ENCODE data around the gene GRIN2A.

Gene GRIN2A

DNA sequence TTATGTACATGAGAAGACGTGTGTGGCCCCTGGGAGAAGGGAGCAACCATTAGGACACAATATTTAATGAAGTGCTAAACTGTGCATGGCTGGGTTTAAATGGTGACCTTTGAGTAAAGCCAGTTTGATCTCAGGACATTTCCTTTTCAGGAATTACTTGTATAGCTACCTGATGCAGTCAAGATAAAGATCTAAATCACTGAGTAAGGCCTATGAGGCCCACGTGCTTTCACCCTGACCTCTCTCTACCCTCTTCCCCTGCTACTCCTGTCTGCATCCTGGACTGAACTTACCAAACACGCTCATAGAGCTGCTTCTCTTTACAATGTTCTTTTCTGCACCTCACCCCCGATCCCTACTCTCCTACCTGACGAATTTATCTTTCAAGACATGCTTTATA is 98.9 kb downstream of the GRIN2A start:
- no peak for DNase-seq

DNA sequence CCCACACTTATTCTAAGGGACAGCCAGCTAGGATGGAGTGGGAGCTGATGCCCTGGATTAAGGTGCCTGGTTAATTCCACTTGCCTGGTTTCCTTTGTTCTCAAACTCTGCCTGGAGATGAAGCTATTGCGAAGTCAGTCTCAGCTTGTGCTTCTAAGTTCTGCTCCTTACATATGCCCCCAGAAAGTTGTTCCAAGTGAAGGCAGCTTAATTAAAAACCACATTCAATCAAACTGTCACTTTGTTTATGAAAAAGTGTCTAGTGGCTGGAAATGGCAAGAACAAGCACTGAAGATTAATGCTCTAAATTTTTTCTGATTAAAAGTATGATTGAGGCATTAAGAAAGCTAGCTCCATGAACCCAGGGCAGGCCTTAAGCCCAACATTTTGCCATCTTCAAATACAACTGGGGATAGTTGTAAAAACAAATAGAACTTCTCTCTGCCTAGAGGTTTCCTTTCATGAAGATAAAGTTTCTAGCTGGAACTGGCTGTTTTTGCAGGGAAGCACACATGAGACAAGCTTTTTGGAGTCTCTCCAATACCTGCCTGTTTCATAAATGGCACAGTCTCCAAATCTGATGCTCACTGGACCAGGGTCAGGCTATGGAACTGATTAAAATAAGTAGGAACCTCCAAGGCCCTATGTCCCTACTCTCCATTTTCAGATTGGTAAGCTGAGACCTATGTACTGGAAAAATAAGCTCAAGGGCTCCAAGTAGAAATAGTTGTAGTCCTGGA is 100.9 kb downstream of the GRIN2A start:
- DNase-seq, result no peak

DNA sequence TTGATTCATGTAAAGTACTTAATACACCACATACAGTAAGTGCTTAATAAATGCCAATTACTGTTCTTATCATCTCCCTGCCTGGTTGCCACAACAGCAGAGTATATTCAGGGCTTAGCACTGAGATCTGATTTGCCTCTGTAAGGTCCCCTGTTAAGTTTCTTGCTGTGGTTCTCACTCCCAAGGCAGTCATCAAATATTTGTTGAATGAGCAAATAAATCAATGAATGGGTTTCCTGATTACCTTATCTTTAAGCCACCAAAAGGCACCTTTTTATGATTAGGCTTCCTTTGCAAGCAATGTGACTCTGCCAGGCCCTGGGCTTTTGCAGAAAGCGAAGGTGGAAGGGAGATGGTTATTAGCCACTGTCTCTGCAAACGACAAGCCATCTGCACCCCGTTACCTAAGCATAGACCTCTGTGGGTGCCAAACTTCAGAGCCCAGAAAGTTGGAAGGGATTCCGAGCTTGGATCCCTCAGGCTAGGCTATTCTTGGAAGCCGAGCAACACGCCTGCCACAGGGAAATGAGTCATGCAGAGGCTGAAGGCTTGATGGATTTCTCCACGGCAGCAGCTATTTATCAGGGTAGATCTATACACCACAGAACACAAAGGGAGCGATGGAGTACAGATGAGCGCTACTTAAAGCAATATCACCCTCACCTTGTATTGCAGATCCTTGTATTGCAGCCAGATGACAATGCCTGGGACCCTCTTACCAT is 102.0 kb downstream of the GRIN2A start:
- no peak for DNase-seq

DNA sequence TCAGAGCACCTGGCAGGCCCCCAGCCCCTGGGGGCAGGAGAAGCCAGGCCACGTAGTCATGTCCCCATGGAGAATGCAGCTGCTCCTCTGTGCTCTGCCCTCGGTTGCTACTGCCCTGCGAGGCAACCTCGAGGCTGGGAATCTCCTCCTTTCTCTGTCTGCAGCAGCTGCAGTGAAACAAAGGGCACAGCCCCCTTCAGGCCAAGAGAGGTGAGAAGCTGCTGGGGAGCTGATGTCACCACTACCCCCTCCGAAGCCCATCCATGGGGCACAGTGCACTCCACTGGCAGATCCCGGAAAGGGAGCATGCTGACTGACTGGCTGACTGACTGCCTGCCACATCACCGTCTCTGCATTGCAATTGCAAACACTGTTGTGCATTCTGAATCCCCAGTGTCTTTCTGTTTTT is 103.7 kb downstream of the GRIN2A start:
- DNase-seq, result no peak

DNA sequence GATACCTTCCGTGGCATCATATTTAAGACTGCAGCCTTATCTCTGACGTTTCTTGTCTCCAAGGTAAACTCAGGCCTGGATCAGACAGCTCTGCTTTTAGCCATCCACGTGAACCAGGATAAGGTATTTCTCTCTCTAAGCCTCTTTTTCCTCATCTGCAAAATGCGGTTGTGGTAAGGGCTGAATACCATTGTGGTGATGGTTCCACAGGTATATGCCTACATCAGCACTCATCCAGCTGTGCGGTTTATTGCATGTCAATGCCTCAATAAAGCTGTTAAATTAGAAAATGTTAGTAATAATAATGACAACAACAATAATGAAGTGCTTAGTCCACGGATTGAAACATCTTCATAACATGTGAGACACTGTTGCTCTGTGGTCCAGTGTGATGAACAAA is 104.4 kb downstream of the GRIN2A start:
- DNase-seq, result no peak

DNA sequence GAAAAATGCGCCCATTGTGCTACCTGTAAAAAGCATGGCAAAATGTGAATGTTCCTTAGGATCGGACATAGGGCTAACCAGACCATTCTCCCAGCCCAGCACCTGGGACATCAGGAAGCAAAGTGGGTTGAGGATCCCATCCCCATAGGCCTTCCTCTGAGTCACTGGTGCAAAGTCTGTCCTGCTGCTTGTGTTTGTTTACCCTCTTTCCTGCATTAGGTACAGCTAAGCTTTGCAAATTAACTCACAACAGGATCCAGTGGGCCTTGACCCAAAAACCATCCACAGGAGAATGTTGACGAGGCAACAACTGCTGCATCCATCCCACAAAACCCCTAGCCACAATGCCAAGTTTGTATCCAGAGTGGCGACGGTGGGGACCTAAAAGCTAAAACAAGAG is 106.2 kb downstream of the GRIN2A start:
- no peak for DNase-seq

DNA sequence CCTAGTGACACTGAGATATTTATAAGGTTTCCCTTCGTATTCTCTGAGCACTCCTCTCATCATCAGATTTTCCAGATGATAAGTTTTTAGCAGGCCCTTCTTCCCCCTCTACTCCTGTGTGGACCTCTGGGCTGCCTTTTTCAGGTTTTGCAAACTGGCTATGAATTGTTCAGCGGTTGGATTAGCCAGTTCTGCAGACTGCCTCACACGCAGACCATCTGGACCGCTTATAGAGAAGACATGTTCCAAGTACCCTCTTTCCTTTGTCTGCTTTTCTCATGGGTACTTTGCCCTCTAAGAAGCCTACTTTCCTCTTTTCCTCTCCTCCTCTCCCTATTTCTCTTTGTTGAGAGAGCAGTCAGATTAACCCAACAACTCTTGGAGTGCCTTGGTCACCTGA is 111.6 kb downstream of the GRIN2A start:
- DNase-seq, result no peak

DNA sequence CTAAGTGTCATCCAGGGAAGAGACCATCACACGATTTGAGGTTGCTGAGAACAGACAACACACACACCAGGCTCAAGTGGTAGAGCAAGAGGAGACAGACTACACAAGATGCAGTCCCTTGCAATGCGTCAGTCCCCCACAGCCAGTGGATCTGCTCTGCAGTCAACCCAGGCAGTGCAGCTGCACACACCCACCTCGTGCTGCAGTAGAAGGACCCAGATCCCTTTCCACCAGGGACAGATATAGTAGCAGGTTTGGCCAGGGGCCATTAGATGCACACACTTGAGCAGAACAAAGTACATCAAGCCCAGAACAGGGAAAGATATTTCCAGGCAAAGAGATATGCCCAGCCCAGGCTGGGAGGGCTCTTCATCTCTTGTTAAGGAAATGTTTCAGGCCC is 112.9 kb downstream of the GRIN2A start:
- no peak for DNase-seq

DNA sequence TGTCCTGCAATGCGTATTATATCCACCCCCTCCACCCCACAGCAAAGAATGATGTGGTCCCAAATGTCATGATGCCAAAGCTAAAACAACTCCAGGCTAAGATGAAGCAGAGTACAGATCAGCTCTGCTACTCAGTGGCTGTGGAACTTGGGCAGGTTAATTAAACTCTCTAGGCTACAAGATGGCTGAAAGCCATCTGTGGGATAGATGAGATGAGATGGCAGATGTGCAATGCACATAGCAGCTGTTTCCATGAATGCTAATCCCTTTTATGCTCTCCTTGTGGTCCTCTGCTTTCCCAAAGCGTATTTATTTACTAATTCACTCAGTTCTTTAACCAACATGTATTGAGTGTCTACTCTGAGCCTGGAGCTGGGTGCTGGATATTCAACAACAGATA is 114.4 kb downstream of the GRIN2A start:
- DNase-seq, result no peak

DNA sequence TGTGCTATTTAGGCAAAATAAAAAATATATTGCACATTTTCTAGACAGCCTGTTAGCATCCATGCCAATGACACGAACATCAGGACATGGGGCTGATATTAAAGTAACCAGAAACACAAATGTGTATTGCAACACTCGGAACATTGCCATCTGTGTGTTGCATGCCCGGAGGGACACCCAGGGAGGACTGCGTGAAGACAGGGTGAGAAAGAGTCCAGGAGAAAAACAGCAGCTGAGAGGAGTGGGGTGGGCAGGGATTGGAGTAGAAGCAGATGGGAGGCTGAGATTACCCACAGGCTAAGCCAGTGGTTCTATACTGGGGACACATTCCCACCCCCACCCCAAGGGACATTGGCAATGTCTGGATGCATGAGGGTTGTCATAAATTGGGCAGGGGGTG is 114.8 kb downstream of the GRIN2A start:
- DNase-seq, result no peak

DNA sequence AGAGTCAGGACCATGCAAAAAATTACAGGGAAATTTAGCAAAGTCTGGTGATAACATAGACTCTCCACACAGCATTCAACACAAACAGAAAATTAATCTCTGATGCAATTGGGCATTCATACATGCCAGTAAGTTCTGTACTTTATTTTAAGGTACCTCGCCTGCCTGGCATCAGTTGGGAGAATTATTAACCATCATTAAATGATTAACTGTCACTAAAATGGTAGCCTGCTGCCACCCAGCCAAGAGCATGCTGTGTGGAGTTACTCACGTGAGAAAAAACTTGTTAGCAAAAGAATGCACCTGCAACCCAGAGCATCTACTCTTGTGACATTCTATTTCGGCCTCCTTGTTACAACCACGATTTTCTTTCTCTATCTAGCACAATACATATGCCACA is 117.2 kb downstream of the GRIN2A start:
- no peak for DNase-seq

DNA sequence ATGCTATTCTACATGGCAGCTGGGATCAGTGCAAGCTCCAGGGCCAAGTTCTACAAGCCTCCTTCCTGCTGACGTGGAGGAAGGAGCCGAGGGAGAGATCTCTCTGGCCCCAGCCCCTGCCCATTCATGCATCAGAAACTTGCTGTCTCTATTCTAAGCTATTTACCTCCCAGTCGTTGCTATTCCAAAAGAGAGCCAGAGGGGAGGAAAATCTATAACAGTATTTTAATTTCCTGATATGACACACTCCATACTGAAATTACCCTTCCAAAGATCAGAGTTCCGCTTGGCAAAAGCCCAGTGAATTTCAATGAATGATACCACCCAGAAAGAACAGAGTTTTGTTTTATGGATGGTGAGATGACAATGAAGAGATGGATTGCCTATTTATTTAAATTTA is 133.4 kb downstream of the GRIN2A start:
- no peak for DNase-seq

DNA sequence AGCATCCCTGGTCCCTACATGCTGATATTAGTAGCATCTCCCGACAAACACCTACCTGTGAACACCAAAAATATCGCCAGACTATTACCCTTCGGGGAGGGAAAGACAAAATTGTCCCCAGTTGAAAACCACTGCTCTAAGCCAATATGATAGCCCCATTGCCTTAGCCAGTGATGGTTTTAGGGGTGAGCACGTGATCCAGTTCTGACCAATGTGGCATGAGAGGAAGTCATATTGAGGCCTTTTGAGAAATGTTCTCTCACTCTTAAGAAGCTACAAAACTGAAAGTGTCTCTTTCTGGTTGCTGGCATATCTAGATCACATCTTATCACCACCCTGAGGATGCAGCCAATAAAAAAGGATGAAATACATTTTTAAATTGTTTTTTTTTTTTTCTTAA is 136.3 kb downstream of the GRIN2A start:
- DNase-seq, result no peak

DNA sequence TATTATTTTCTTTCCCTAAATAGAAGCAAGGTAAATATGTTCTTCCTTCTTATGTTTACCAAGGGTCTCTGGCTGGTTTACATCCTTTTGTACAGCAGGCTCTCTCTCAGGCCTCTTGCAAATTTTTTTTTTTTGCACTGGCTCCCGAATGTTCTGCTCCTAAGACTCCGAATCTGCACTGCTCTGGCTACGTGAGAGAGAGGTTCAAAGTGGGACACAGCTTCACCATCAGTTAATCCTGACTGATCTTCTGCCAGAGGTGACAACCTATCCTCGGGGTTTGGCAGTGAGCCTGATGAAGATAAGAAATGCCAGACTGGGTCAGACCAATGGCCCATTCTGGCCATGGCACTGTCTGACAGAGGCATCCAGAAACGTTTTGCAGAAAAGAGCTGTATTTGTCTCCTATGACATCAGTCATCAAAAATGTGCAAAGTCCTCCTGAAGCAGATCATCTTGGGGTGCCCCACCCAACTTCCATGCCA is 136.9 kb downstream of the GRIN2A start:
- DNase-seq, result no peak

DNA sequence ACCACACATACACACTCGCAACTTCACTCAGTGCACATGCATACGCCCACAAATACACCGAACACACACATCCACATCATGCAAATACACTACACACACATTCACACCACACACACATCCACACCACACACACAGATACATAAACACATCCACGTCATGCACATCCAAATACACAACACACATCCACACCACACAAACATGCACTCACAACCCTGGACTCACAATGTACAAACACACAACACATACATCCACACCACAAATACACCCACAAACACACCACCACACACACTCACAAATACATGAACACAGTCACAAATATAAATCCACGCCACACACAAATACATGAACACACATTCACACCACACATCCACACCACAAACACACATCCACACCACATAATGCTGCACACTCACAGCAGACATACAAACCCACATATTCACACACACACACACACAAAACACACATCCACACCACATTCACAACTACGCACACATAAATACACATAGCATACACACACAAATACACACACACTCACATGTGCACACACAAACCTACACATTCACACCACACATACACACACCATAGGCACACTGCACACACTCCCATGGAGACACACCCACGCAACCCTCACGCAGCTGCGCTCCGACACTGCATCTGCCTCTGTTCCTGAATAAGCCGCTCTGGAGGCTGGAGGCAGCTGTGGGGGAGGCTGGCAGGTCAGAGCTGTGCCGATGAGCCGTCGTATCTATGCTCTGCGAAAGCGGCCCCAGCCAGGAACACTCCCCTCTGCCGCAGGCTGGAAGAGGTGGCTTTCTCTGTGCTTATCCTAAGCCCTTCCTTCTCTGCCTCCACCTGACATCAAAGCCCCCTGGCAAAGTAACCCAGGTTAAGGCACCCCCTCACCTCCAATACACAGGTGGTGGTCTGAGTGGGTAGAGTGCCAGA is 141.8 kb downstream of the GRIN2A start:
- DNase-seq, result no peak

DNA sequence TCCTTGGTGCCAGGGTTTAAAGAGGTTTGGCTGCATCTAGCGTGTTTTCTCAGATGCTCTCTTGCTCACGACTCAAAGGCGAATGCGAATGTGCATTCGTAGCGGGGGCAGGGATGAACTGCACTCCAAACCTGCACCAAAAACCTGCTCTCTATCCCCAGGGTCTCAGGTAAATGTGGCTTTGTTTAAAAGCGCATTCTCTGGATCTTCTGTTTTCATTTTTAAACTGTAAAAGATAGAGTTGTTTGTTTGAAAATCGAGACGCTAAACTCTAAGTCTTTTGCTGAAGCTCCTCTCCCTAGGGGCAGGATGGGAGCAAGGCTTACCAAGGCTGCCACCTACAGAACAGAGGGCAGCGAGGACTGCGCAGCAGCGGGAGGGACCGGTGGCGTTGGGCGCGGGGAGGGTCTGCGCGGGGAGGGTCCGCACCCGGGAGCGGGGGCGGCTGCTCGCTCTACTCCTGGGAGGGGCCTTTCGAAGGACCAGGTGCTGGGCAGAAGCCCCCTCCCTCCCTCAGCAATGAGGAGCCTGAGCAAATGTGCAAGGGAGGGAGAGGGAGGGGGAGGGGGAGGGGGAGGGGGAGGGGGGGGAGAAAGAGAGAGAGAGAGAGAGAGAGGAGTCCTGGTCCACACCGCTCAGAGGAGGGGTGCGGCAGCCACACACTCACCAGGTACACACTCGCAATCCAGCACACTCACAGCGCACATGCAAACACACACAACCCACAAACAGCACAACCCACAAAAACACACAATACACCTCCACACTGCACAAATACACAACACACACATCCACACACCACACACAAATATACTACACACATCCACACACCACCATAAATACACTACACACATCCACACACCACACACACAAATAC is 142.8 kb downstream of the GRIN2A start:
- DNase-seq, result no peak

DNA sequence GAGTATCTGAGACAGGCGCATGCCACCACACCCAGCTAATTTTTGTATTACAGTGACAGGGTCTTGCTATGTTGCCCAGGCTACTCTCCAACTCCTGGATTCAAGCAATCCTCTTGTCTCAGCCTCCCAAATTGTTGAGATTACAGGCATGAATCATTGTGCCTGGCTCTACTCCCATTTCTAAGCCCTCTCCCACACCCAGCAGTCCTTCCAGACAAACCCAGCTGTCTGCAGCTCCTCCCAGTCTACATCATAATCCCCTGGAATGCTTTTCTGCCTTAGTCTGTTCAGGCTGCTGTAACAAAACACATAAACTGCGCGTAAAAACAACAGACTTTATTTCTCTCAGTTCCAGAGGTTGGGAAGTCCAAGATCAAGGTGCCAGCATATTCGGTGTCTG is 144.5 kb downstream of the GRIN2A start:
- DNase-seq, result no peak

DNA sequence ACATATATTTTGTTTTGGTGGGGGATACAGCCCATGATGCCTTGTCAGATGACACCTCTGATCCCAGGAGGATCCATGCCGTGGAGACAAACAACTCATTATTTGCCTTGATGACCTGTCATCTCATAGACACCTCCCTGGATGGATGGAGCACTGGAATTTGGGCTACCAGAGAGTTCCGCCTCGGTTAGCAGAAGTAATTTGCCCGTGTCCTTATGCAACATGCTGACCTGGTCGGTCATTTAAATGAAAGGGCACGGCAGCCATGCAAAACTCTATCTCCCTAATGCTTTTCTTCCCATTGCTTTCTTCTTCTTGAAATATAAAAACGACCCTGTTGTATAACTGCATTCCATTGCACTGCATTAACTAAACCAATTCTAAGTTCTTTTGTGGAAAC is 145.3 kb downstream of the GRIN2A start:
- no peak for DNase-seq

DNA sequence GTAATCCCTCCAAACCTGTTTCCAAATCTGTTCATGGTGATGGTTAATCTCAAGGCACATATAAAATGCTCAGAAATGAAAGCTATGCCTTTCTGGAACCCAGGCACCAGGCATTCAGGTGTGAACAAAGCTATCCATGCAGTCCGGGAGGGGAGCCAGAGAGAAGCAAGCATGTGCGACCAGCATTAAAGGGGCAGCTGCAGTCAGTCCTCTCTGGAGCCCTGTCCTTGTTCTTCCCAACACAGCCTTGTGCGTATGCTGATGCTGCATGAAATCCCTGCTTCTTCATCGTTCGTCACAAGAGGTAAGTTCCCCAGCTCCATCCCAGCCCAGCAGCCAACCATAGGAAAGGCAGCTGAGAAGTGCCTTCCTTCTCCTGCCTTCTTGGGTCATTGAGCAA is 148.7 kb downstream of the GRIN2A start:
- no peak for DNase-seq

DNA sequence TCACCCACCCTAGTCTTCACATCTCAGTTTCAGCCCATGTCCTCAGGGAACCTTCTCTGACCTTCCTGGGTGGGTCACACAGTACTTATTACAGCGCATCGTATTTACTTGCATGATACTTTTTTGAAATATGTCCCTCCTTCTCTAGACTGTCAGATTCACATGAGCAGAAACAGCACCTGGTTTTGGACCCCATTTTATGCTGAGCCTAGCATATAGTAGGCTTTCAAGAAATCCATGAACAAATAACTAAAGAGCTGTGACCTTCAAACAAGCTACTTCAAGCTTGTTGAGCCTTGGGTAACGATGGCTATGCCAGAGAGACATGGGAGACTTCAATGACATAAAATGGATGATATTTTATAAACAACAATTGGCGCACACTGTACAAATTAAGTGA is 150.3 kb downstream of the GRIN2A start:
- no peak for DNase-seq

DNA sequence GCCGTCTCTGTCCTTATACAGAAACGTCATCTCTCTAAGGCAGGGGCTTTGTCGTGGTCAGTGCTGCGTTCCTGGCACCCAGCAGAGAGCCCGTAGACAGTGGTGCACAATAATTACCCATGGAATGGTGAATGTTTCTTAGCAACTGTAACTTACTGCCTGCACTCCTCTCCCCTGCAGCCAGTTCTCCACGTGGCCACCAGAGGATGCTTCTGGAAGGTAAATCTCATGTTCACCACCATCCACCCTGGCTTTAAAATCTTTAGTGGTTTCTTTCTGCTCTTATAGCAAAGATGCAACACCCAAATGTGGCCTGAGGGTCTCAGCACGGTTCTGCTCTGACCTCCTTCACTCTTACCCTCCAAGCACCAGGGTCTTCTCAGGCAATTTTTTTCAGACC is 150.8 kb downstream of the GRIN2A start:
- no peak for DNase-seq

DNA sequence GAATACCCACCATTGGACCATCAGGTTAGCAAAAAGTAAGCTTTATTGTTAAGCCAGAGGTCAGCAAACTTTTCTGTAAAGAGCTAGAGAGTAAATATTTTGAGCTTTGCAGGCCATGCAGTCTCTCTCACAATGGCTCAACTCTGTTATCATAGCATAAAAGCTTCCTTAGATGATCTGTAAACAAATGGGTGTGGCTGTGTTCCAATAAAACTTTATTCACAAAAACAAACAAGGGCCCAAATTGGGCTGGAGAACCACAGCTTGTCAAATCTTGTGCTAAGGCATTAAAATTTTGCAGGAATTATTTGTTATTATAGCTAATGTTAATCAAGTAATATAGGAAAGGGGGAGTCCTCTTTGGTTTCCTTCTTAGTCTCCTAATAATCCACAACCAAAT is 153.6 kb downstream of the GRIN2A start:
- DNase-seq, result no peak

DNA sequence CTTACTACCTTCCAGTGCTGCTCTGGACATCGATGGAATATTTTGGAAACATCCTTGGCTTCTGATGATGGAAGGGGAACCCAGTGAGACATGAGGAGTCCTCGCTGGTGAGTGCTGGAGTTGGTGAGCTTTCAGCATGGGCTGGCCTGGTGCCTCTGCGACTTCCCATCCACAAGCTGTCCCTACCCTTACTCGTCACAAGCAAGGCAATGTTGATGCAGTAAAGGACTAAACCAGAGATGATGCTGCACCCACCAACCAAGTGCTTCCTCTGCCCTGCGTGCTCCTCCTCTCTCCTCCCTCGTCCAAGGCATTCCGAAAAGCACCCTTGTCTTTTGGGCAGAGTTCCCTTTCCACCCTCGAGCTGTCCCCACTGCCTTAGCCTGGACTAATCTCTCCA is 154.7 kb downstream of the GRIN2A start:
- no peak for DNase-seq

All from CD4-positive, alpha-beta T cell treated with Interleukin-4 for 1 hour (primary cell).